ENCODE results near the gene PNLIP.
A peak's percentile ranks its signal among the peaks of the same experiment; 100 is the strongest.

Gene PNLIP

DNA sequence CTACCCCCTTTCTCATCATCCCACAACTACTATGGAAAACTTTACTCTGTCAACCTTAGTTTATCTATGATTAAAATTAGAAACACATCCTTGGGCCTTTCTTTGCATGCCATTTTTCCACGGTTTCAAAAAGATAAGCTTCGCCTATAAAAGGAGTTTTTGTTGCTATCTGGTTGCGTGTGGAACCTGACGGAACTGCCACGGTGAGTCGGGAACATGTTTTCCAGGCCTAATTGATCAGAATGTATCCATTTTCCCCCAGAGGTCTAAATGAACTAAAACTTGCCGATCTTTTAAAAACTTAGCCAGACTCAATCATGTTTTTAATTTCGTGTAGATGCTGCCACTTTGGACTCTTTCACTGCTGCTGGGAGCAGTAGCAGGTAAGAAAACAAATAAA, at the start of gene PNLIP:
PNLIP (plus strand) TSS at position 176 of the 400 bp plus-strand sequence; CDS start at position 338, 162 bp downstream.
- DNase-seq (ENCODE audit: low read depth), result no peak
- no peak within 1 kb of the TSS for H3K4me3 ChIP-seq (ENCODE audit: low read depth, low read length)
- TF ChIP-seq, protein P1, sequence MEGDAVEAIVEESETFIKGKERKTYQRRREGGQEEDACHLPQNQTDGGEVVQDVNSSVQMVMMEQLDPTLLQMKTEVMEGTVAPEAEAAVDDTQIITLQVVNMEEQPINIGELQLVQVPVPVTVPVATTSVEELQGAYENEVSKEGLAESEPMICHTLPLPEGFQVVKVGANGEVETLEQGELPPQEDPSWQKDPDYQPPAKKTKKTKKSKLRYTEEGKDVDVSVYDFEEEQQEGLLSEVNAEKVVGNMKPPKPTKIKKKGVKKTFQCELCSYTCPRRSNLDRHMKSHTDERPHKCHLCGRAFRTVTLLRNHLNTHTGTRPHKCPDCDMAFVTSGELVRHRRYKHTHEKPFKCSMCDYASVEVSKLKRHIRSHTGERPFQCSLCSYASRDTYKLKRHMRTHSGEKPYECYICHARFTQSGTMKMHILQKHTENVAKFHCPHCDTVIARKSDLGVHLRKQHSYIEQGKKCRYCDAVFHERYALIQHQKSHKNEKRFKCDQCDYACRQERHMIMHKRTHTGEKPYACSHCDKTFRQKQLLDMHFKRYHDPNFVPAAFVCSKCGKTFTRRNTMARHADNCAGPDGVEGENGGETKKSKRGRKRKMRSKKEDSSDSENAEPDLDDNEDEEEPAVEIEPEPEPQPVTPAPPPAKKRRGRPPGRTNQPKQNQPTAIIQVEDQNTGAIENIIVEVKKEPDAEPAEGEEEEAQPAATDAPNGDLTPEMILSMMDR (conservative IDR thresholded peaks at IDR 0.05; ENCODE audit: low read depth, low read length), result no peak

DNA sequence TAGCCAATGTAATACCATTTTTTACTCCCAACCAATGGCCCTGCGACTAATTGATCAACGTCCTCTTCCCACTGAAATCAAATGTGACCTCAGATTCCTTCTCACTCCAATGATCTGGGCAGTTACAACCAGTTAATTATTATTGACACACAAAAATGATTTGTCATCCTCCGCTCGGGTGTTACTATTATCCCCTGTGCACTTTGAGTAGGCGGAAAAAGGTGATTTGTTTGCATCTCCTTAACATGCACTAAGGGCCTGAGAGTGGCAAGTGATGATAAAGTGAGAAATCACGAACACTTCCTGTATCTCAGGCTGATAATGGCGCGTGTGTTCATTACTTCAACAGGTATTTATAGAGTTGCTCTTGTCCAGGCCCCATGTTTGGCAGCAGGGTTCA, 40.9 kb upstream of the PNLIP start:
- TF ChIP-seq, protein P1 (conservative IDR thresholded peaks at IDR 0.05; ENCODE audit: low read depth, low read length), result no peak

DNA sequence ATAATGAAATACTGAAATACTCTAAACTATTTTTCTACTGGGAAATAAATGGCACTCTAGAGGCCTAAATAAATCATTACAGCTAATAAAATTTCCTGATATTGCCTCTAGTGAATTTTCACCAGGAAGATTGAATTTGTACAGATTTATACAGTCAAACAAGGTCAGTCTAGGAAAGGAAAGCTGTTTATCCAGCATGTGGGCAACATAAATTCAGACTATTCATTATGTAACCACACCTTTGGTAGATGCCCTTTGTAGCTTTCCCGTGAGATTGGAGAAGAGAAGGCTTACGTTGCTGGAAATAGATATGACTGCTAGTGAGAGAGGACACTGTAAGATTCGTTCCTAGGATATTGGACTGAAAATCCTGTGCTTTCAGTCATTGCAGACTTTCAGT, 35.2 kb upstream of the PNLIP start:
- no peak overlapping the region for H3K4me3 ChIP-seq (ENCODE audit: low read depth, low read length)
- DNase-seq (ENCODE audit: low read depth), result no peak
- TF ChIP-seq, protein P1 (conservative IDR thresholded peaks at IDR 0.05; ENCODE audit: low read depth, low read length), result no peak

More for the DNA sequence above, 40.9 kb upstream of the PNLIP start:
- DNase-seq (ENCODE audit: low read depth), result no peak
- H3K4me3 ChIP-seq (ENCODE audit: low read depth, low read length), result no peak overlapping the region

DNA sequence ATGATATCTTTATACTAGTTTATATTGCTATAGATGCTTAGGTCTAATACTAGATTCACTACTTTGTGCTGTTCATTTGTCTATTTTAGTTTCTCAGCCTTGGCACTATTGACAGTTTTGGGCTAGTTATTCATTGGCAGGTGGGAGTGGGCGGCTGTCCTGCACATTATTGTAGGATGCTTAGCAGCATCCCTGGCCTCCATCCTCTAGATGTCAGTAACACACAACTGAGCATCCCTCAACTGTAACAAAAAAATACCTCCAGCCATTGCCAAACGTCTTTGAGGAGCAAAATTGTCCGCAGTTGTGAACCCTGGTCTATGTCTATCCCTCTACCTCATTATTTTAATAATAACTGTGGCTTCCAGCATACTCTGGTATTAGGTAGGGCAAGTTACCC, 34.4 kb upstream of the PNLIP start:
- no peak for DNase-seq (ENCODE audit: low read depth)
- no peak overlapping the region for H3K4me3 ChIP-seq (ENCODE audit: low read depth, low read length)
- TF ChIP-seq, protein P1 (conservative IDR thresholded peaks at IDR 0.05; ENCODE audit: low read depth, low read length), result no peak

DNA sequence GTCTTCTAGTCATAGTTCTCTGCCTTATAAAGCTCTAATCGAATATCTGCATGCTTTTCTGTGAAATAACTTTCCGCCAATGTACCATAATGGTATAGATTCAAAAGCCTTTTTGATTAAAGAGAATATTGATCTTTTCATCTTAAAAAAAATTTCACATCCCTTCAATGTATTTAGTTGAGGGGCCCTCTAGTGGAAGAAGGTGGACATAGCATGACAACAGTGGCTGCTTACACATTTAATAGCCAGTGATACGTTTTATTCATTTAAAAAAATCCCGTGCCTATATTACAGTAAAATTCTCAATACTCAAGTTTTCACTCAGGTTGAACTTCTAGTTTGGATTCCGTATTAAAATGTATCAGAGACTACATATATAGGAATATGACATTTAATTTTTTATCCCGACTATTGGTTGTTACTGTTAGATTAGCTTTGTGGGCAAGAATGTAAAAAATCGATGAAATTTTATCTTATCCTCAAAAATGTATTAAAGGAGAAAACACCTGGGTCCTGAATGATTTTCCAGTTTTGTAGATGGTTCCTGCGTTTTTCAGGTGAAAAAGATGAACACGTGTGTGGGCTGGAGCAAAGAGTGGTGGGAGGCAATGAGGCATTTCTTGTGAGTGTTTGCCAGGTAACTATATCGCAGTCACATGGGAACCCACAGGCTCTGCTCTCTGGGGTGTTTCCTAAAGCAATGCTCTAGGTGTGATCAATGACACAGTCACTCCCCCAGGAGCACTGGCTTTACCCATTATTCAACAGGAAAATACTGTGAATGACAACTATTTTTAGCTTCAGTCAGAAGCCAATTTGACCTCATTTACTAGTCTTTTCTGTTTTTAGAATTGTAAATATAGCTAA, 24.1 kb upstream of the PNLIP start:
- no peak overlapping the region for H3K4me3 ChIP-seq (ENCODE audit: low read depth, low read length)
- peak; percentile 74 for DNase-seq (ENCODE audit: low read depth)
- TF ChIP-seq, protein P1 (conservative IDR thresholded peaks at IDR 0.05; ENCODE audit: low read depth, low read length), result peak; percentile 74

DNA sequence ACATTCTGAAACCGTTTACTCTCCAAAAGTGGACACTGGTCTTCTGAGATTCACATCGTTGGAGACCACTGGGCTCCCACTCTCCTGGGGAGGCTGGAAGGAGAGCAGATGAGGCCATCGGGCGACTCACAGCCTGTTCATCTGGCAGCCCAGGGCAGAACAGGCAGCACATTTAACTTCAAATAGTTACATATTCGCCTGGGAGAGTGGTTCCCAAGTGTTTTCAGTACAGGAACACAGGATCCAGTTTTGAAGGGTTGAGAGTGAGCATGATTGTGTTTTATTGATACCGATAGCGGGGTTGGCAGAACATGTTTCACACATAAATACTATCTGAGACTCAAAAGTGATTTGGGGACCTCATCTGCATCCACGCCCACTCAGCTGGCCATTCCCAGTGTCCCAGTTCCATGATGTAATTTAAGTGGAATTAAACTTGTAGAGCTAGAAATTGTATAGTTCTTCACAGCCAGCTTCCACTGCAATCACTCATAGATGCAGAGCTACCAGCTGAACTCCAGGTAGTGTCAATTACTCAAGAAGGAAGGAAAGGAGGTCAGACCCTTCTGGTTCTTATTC, 22.8 kb upstream of the PNLIP start:
- TF ChIP-seq, protein P1 (conservative IDR thresholded peaks at IDR 0.05; ENCODE audit: low read depth, low read length), result no peak
- no peak for DNase-seq (ENCODE audit: low read depth)
- no peak overlapping the region for H3K4me3 ChIP-seq (ENCODE audit: low read depth, low read length)
